Neural progenitor cell (in vitro differentiated cells): ENCODE results near the gene LRRC26.
"Not testable (repeated sequence)": the region's sequence is repeated elsewhere in the genome, so short reads cannot be mapped to it uniquely, and the experiment has no call there.

ENCODE experiments used
- EZH2 ChIP-seq: fragments of 200-600 bp; sonication (generic); IDR thresholded peaks from 2 replicates; pipeline ENCODE4 v1.6.1; 2017; ENCODE audit warnings: antibody characterized with exemption, mild to moderate bottlenecking, moderate library complexity
- EZH2phosphoT487 ChIP-seq: fragments of 200-600 bp; sonication (generic); IDR thresholded peaks from 2 replicates; pipeline ENCODE4 v1.6.1; 2017; ENCODE audit warnings: antibody characterized with exemption
- TF ChIP-seq, protein P1 (sequence below): fragments of 200-600 bp; sonication (generic); IDR thresholded peaks from 2 replicates; pipeline ENCODE4 v1.5.1; 2017; ENCODE audit warnings: antibody characterized with exemption, mild to moderate bottlenecking

DNA sequence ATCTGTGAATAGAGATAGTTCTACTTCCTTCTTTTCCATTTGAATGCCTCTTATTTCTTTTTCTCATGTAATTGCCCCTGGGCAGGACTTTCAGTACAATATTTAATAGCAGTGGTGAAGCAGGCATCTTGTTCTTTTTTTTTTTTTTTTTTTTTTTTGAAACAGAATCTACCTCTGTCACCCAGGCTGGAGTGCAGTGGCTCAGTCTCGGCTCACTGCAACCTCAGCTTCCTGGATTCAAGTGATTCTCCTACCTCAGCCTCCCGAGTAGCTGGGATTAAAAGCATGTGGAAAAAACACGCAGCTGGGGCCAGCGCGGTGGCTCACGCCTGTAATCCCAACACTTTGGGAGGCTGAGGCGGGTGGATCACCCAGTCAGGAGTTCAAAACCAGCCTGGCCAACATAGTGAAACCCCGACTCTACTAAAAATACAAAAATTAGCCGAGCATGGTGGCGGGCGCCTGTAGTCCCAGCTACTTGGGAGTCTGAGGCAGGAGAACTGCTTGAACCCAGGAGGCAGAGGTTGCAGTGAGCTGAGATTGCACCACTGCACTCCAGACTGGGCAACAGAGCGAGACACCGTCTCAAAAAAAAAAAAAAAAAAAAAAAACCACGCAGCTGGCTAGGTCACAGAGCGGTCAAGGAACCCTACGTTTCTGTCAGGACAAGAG is 46.9 kb downstream of the LRRC26 start:
- TF ChIP-seq, protein P1, sequence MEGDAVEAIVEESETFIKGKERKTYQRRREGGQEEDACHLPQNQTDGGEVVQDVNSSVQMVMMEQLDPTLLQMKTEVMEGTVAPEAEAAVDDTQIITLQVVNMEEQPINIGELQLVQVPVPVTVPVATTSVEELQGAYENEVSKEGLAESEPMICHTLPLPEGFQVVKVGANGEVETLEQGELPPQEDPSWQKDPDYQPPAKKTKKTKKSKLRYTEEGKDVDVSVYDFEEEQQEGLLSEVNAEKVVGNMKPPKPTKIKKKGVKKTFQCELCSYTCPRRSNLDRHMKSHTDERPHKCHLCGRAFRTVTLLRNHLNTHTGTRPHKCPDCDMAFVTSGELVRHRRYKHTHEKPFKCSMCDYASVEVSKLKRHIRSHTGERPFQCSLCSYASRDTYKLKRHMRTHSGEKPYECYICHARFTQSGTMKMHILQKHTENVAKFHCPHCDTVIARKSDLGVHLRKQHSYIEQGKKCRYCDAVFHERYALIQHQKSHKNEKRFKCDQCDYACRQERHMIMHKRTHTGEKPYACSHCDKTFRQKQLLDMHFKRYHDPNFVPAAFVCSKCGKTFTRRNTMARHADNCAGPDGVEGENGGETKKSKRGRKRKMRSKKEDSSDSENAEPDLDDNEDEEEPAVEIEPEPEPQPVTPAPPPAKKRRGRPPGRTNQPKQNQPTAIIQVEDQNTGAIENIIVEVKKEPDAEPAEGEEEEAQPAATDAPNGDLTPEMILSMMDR, result not testable (repeated sequence)
- not testable (repeated sequence) for TF ChIP-seq EZH2, EZH2phosphoT487
